Measurements from ENCODE around the gene MCC. TPM values are rescaled to one million over a fixed set of nuclear protein-coding genes. Genes with fewer than 3 reads are reported as not detected.

Gene MCC
- total and polyA plus RNA-seq, 12 donors, result 1.8 to 12.6 (median 8.9) TPM

DNA sequence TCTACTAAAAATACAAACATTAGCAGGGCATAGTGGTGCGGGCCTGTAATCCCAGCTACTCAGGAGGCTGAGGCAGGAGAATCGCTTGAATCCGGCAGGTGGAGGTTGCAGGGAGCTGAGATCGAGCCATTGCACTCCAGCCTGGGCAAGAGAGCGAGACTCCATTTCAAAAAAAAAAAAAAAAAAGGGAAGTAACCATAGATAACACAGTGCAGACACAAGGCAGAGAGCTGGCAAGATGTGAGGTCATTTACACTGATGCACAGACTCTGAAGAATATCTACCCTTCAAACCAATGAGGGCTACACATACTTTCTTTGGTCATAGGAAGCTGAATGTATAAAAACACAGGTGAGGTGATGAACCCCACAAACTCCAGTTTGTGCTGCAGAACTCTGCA, 379.8 kb downstream of the MCC start:
- H3K4me3 ChIP-seq, result no peak overlapping the region
- TF ChIP-seq, protein P1, sequence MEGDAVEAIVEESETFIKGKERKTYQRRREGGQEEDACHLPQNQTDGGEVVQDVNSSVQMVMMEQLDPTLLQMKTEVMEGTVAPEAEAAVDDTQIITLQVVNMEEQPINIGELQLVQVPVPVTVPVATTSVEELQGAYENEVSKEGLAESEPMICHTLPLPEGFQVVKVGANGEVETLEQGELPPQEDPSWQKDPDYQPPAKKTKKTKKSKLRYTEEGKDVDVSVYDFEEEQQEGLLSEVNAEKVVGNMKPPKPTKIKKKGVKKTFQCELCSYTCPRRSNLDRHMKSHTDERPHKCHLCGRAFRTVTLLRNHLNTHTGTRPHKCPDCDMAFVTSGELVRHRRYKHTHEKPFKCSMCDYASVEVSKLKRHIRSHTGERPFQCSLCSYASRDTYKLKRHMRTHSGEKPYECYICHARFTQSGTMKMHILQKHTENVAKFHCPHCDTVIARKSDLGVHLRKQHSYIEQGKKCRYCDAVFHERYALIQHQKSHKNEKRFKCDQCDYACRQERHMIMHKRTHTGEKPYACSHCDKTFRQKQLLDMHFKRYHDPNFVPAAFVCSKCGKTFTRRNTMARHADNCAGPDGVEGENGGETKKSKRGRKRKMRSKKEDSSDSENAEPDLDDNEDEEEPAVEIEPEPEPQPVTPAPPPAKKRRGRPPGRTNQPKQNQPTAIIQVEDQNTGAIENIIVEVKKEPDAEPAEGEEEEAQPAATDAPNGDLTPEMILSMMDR (IDR thresholded peaks at IDR 0.05), result no peak
- no peak for TF ChIP-seq POLR2A (IDR thresholded peaks at IDR 0.05)
- no peaks in the 10 kb centered on the region for H3K27me3 ChIP-seq
- no peak overlapping the region for H3K27ac ChIP-seq
- H3K36me3 ChIP-seq (replicated peaks in 1 of 2), result no peaks in the 10 kb centered on the region
- intact Hi-C loops (cut with DNase I), result no loop called here
- 87 to 93% (median 91%) methylated on average over 5 of the region's 5 CpGs for WGBS, 4 donors
- no peaks in the 10 kb centered on the region for H3K9me3 ChIP-seq (replicated peaks in 1 of 3)
- no peak for DNase-seq
- H3K4me1 ChIP-seq (replicated peaks in 1 of 2), result no peaks in the 10 kb centered on the region

DNA sequence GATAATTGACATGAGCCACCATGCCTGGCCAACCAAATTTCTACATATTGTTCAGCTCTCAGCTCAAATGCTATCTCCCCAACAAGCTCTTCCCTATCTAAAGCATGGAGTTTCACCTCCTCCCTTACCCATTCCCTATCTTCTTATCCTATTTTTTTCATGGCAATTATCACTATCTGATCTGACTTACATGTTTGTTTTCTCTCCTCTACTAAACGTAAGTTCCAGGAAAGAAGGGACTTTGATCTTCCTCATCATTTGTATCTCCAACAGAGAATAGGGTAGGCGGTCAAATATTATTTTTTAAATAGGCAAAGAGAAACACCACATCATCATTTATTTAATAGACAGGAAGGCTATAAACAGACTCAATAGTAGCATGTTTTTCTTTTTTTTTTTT, 381.4 kb downstream of the MCC start:
- Histone ChIP-seq H3K27me3 (no peaks in the 10 kb centered on the region), H3K9me3 (replicated peaks in 1 of 3) (no peaks in the 10 kb centered on the region), H3K27ac (no peak overlapping the region), H3K4me3 (no peak overlapping the region), H3K4me1 (replicated peaks in 1 of 2) (no peaks in the 10 kb centered on the region), H3K36me3 (replicated peaks in 1 of 2) (no peaks in the 10 kb centered on the region)
- TF ChIP-seq, protein P1 (IDR thresholded peaks at IDR 0.05), result no peak
- TF ChIP-seq POLR2A (IDR thresholded peaks at IDR 0.05), result no peak
- intact Hi-C loops (cut with DNase I), result no loop called here
- WGBS, 4 donors, result 78 to 86% (median 83%) methylated on average over 2 of the region's 2 CpGs
- no peak for DNase-seq

DNA sequence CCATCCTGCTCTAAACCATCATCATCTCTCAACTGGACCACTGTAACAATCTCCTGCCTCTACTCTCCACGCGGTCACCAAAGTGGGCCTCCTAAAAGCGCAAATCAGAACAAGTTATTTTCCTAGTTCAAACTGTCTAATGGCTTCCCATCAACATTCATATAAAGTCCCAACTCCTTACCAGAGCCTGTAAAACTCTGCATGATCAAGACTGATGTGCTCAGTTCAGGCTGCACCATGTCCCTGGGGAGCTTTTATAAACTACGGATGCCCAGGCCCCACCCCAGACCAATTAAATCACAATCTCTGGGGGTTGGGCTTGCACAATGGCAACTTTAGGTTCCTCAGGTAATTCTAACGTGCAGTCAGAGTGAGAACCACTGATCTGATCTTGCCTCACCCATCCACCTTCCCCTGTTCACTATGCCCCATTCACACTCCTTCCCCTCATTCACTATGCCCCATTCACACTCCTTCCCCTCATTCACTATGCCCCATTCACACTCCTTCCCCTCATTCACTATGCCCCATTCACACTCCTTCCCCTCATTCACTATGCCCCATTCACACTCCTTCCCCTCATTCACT, 382.5 kb downstream of the MCC start:
- 90 to 95% (median 93%) methylated on average over 5 of the region's 5 CpGs for WGBS, 4 donors
- intact Hi-C loops (cut with DNase I), result no loop called here
- H3K9me3 ChIP-seq (replicated peaks in 1 of 3), result no peaks in the 10 kb centered on the region
- no peak overlapping the region for H3K4me3 ChIP-seq
- no peaks in the 10 kb centered on the region for H3K27me3 ChIP-seq
- H3K27ac ChIP-seq, result no peak overlapping the region
- TF ChIP-seq, protein P1 (IDR thresholded peaks at IDR 0.05), result no peak
- TF ChIP-seq POLR2A (IDR thresholded peaks at IDR 0.05), result no peak
- H3K36me3 ChIP-seq (replicated peaks in 1 of 2), result no peaks in the 10 kb centered on the region
- DNase-seq, result no peak
- H3K4me1 ChIP-seq (replicated peaks in 1 of 2), result no peaks in the 10 kb centered on the region

DNA sequence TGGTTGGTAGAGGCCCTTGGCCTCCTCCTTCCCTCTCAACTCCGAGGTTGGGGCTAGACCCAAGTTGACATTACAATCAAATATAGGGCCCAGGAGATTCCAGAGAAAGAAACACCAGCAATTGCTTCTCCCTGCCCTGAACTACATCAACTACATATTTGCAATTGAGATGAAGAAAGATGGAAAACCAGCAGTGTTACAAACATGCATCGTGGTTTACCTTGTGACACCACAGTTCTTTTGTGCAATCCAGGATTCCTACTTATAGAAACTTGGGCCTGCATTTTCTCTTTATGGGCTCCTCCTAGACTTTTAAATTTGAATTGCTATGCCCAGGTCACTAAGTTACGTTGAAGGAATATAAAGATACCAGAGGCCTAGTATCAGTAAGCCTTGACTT, 384.9 kb downstream of the MCC start:
- 86 to 92% (median 89%) methylated on average over 3 of the region's 3 CpGs for WGBS, 4 donors
- intact Hi-C loops (cut with DNase I), result no loop called here
- no peak for DNase-seq

More for the DNA sequence above, 384.9 kb downstream of the MCC start:
- no peaks in the 10 kb centered on the region for H3K27me3 ChIP-seq
- no peaks in the 10 kb centered on the region for H3K9me3 ChIP-seq (replicated peaks in 1 of 3)
- no peak overlapping the region for H3K27ac ChIP-seq
- TF ChIP-seq, protein P1 (IDR thresholded peaks at IDR 0.05), result no peak
- TF ChIP-seq POLR2A (IDR thresholded peaks at IDR 0.05), result no peak
- no peaks in the 10 kb centered on the region for H3K4me1 ChIP-seq (replicated peaks in 1 of 2)
- no peak overlapping the region for H3K4me3 ChIP-seq
- no peaks in the 10 kb centered on the region for H3K36me3 ChIP-seq (replicated peaks in 1 of 2)
